ENCODE results near the gene TBC1D2B. TPM values are rescaled to one million over a fixed set of nuclear protein-coding genes. Genes with fewer than 3 reads are reported as not detected.

TBC1D2B gene
- total RNA-seq, 1 donor from 2014 or later: 22.1 TPM

DNA sequence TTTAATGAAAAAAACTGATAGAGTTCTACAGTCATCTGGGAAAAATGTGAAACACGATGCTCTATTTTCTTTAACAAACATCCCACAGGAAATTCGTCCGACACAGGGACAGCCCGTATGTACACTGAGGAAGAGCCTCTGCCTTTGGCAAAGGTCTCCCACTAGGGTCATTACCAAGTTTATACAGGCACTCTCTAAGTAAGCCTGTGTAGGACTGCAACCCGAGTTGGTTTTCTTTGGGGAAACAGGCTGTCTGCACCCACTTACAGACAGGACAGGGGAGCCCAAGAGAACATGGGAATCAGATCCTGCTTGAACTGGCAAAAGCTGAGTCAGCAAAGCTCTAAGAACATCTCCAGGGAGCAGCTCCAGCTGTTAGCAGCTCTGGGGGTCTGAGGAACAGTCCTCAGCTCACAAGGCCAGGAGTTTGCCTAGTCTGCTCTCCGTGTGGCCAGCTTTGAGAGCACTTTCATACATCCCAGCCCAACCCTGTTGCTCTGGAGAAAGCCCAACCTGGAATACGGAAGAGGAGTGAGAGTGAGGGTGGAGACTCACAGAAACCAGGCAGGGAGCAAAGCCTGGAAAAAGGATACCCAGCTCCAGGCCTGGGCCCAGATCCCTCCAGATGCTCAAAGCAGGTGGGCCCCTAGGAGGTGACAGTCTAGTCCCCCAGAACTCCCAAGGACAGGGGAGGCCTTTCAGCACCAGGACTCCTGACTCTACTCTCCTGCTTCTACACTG is 1.9 kb downstream of the TBC1D2B start:
- Mint-ChIP-seq H3K36me3 (no peaks in the 10 kb centered on the region), H3K27ac (peak overlapping the region; percentile 70), H3K9me3 (no peaks in the 10 kb centered on the region), H3K4me1 (ENCODE audit: unreplicated experiment) (peaks cover 21% of the 10 kb centered on the region), H3K4me3 (peak overlapping the region; percentile 85), H3K27me3 (no peaks in the 10 kb centered on the region)
- TF ChIP-seq, protein P1, sequence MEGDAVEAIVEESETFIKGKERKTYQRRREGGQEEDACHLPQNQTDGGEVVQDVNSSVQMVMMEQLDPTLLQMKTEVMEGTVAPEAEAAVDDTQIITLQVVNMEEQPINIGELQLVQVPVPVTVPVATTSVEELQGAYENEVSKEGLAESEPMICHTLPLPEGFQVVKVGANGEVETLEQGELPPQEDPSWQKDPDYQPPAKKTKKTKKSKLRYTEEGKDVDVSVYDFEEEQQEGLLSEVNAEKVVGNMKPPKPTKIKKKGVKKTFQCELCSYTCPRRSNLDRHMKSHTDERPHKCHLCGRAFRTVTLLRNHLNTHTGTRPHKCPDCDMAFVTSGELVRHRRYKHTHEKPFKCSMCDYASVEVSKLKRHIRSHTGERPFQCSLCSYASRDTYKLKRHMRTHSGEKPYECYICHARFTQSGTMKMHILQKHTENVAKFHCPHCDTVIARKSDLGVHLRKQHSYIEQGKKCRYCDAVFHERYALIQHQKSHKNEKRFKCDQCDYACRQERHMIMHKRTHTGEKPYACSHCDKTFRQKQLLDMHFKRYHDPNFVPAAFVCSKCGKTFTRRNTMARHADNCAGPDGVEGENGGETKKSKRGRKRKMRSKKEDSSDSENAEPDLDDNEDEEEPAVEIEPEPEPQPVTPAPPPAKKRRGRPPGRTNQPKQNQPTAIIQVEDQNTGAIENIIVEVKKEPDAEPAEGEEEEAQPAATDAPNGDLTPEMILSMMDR (conservative IDR thresholded peaks at IDR 0.05): no peak
- DNase-seq (ENCODE audit: extremely low spot score, unreplicated experiment): no peak

DNA sequence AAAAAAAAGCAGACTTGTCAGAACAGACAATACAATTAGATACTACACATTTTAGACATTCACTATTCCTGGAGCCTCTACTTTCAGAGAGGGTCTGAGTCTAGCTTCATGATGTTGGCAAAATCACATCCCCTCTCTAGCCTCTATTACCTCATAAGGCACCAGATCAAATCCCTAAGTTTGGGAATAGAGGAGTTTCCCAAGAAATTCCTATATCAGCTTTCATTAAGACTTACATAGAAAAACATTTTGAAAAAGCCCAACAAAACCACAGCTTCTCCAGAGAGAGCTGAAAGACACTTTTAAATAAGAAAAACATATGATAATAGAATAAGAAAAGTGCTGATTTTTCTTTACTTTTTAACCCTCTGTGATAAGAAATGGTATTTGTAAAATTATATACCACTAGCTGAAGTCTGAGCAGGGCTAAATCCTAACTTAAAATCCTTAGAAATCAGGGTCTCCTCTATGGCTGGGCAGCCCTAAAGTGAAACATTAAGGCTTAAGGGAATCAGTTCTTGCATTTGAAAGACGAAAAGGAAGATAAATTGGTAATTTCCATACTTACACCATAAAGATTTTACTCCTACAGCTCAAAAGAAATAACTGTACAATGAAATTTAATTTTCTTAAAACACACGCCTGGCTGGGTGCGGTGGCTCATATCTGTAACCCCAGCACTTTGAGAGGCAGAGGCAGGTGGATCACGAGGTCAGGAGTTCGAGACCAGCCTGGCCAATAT is 4.3 kb downstream of the TBC1D2B start:
- Mint-ChIP-seq H3K4me3 (no peak overlapping the region), H3K36me3 (no peaks in the 10 kb centered on the region), H3K27me3 (no peaks in the 10 kb centered on the region), H3K9me3 (no peaks in the 10 kb centered on the region), H3K4me1 (ENCODE audit: unreplicated experiment) (peaks cover 29% of the 10 kb centered on the region), H3K27ac (no peak overlapping the region)
- no peak for DNase-seq (ENCODE audit: extremely low spot score, unreplicated experiment)
- TF ChIP-seq, protein P1 (conservative IDR thresholded peaks at IDR 0.05): no peak

DNA sequence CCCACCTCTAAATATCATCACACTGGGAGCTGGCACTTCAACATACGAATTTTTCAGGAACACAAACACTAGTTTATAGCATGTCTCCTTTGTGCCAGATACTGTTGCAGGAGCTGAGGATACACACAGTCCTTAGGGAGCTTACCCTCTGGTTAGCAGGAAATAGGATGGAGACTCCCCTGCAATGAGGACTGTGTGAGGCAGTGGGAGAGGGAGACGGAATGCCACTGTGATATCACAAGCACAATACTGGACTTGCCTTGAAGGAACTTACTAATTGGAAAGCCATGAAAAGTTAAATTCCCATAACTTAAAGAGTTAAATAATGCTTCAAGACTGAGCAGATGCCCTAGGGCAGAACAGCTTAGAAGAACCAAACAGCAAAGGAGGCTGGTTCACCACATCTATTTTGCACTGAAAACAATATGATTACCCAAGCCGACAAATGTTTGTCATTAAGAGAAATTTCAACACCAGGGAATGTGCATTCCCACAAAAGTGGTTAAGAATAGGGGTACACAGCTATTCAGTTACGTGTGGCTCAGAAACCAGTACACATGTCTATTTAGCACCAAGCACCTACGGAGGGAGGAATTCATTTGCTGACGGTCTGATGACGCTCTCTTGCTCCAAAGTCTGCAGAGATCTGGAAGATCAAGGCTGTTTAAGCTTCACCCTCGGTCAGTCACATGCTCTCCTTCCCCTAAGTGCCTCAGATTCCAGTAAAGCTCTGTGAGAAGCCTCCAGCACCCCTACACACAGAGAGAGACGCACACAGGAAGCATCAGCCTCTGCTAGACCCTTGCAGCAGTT is 5.2 kb downstream of the TBC1D2B start:
- peaks cover 29% of the 10 kb centered on the region for H3K4me1 Mint-ChIP-seq (ENCODE audit: unreplicated experiment)
- TF ChIP-seq, protein P1 (conservative IDR thresholded peaks at IDR 0.05): no peak
- no peaks in the 10 kb centered on the region for H3K27me3 Mint-ChIP-seq
- no peak for DNase-seq (ENCODE audit: extremely low spot score, unreplicated experiment)
- peak overlapping the region; percentile 14 for H3K4me3 Mint-ChIP-seq
- H3K36me3 Mint-ChIP-seq: no peaks in the 10 kb centered on the region
- H3K27ac Mint-ChIP-seq: no peak overlapping the region
- no peaks in the 10 kb centered on the region for H3K9me3 Mint-ChIP-seq

DNA sequence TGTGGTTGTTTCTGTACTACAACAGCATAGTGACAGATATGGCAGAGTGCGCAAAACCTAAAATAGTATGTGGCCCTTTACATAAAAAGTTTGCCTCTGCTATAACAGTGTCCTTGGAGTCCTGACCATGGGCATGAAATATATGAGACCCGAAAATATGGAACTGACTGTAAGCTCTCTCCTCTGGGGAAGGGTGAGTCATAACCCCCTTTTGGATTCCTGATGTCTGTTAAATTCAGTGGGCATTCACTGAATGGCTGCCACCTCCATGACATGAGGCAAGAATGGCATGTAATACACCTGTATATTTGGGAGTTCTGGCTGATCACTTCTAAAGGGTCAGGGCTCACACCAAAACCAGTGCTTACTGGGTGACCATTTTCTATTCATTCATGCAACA is 6.1 kb downstream of the TBC1D2B start:
- no peak for DNase-seq (ENCODE audit: extremely low spot score, unreplicated experiment)
- TF ChIP-seq, protein P1 (conservative IDR thresholded peaks at IDR 0.05): no peak
- Mint-ChIP-seq H3K27me3 (no peaks in the 10 kb centered on the region), H3K4me1 (ENCODE audit: unreplicated experiment) (peaks cover 29% of the 10 kb centered on the region), H3K9me3 (no peaks in the 10 kb centered on the region), H3K4me3 (no peak overlapping the region), H3K27ac (no peak overlapping the region), H3K36me3 (no peaks in the 10 kb centered on the region)

DNA sequence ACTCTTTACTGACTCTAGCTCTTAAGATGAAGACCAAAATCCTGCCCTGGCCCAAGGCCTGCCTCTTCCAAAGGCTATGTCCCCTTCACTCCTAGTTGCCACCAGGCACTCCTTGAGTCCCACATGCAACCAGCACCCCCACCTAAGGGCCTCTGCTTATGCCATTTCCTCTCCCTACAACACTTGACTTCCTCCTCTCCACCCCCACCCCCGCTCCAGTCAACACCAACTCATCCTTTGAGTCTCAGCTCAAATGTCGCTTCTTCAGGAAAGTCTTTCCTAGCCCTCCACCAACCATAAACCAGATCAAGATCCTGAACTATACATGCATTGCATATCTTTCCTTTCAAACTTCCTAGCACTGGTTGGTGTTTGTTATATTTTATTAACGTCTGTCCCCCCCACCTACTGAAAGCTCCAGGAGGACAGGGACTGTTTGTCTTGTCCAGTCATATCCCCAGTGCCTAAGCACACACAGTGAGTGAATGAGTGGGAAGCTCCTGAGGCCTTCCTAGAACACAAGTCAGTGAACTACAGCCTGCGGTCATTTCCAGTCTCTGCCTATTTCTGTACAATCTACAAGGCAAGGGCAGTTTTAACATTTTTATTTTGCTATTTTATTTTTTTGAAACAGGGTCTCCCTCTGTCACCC is 7.3 kb downstream of the TBC1D2B start:
- no peaks in the 10 kb centered on the region for H3K36me3 Mint-ChIP-seq
- H3K4me1 Mint-ChIP-seq (ENCODE audit: unreplicated experiment): peaks cover 20% of the 10 kb centered on the region
- no peaks in the 10 kb centered on the region for H3K9me3 Mint-ChIP-seq
- peak overlapping the region; percentile 3 for H3K4me3 Mint-ChIP-seq
- DNase-seq (ENCODE audit: extremely low spot score, unreplicated experiment): no peak
- H3K27ac Mint-ChIP-seq: peak overlapping the region; percentile 50
- TF ChIP-seq, protein P1 (conservative IDR thresholded peaks at IDR 0.05): no peak
- no peaks in the 10 kb centered on the region for H3K27me3 Mint-ChIP-seq
